Measurements from ENCODE around the gene EMC6.

GRCh38 chr17:3695723-3696411, 27.3 kb downstream of the EMC6 start, which contains the start of gene P2RX5:
- TF ChIP-seq CTCF (IDR thresholded peaks at IDR 0.05) (no peak), POLR2A (IDR thresholded peaks at IDR 0.05) (no peak)
